Choroid plexus epithelial cell (primary cell): Measurements from ENCODE around the gene DTNBP1.
A peak's percentile ranks its signal among the peaks of the same experiment; 100 is the strongest.

Source experiments
- DNase-seq: peaks from one replicate; pipeline ENCODE4 v3.0.0-alpha.2; 2010; ENCODE audit warnings: low read depth
- H3K4me3 ChIP-seq: 2 replicates; pipeline ENCODE4 v1.5.1; 2011; ENCODE audit warnings: low read depth, mild to moderate bottlenecking, control low read depth, low read length, moderate library complexity
- CTCF ChIP-seq: conservative IDR thresholded peaks from 2 replicates; pipeline ENCODE4 v1.5.1; 2011; ENCODE audit warnings: low read depth, mild to moderate bottlenecking, control low read depth, inconsistent platforms, low read length, moderate library complexity

The DTNBP1 gene

GRCh38 chr6:15501826-15502445 is 160.9 kb downstream of the DTNBP1 start:
- no peak for TF ChIP-seq CTCF
- H3K4me3 ChIP-seq = no peak overlapping the region
- DNase-seq = peak; percentile 76

GRCh38 chr6:15500901-15501825 is 161.7 kb downstream of the DTNBP1 start:
- DNase-seq = peak; percentile 42
- H3K4me3 ChIP-seq = no peak overlapping the region
- TF ChIP-seq CTCF = no peak

- no peak for TF ChIP-seq CTCF
- no peak for DNase-seq
- H3K4me3 ChIP-seq = no peak overlapping the region
Measured at GRCh38 chr6:15500078-15500740, 162.6 kb downstream of the DTNBP1 start.

GRCh38 chr6:15499591-15499990 is 163.2 kb downstream of the DTNBP1 start:
- TF ChIP-seq CTCF = no peak
- no peak overlapping the region for H3K4me3 ChIP-seq
- no peak for DNase-seq

GRCh38 chr6:15499125-15499524 is 163.7 kb downstream of the DTNBP1 start:
- no peak for TF ChIP-seq CTCF
- no peak overlapping the region for H3K4me3 ChIP-seq
- DNase-seq = no peak

- no peak overlapping the region for H3K4me3 ChIP-seq
- no peak for DNase-seq
- TF ChIP-seq CTCF = no peak
Measured at GRCh38 chr6:15498640-15499039, 164.2 kb downstream of the DTNBP1 start.
